ENCODE data around the gene DVL1. TPM values are rescaled to one million over a fixed set of nuclear protein-coding genes. Genes with fewer than 3 reads are reported as not detected.

Gene DVL1
- total RNA-seq, 3 donors from 2014 or later (not counting 1 experiment from before 2014, with no cell fraction given) = 33.8 to 41.9 (median 35.6) TPM

DNA sequence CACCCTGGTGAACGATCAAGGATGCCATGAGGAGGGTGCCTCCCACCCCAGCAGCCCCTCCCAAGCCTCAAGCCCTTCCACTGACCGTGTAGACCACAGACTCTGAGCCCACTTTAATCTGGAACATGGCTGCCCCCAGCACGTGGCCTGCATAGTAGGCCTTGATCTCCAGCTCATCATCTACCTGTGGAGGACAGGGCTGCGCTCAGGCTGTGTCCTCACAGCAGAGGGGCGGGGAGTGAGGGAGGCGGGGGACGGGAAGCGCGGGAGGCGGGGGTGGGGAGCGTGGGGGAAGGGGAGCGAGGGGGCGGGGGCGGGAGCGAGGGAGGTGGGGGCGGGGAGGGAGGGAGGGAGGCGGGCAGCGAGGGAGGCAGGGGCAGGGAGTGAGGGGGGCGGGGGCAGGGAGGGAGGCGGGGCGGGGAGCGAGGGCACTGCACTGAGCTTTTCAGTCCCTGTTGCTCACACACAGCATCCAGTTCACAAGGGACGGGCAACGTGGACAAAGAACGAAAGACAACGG is 33.7 kb downstream of the DVL1 start:
- no peaks in the 10 kb centered on the region for H3K9me3 ChIP-seq (ENCODE audit: control insufficient read depth, insufficient read depth, low read length)

DNA sequence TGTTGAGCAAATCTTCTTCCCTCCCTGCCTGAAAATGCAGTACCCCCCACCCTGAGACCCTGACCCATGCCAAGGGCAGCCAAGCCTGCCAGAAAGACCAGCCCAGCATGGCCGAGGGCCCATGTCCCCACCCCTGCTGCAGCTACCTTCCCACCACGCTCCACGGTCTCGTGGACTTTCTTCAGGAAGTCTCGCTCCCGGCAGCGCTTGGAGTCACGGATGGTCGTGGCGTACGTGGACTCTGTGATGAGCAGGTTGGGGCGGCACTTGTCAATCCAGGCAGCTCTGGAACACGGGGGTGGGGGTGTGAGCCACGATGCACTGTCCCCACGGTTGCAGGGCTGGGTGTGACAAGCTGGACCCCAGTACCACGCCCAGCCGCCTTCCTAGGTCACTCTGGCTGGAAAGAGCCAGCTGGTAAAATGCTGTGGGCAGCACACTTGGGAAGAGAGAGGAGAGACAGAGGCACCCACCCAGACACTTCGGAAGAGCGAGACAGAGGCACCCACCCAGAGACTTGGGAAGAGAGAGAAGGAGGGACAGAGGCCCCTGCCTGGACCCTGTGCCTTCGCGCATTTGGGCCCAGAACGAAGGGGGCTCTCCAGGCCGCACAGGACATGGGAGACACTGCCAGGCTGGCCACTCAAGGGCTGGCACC is 34.4 kb downstream of the DVL1 start:
- H3K27ac Mint-ChIP-seq = peak overlapping the region in 1 of 2 donors; percentile 58
- H3K4me3 ChIP-seq (ENCODE audit: low read length) = no peak overlapping the region
- no peaks in the 10 kb centered on the region for H3K9me3 Mint-ChIP-seq
- peaks cover 0 to 25% of the 10 kb centered on the region in 2 donors for H3K4me1 Mint-ChIP-seq
- H3K27me3 ChIP-seq (ENCODE audit: control insufficient read depth, insufficient read depth, low read length) = no peaks in the 10 kb centered on the region
- no peaks in the 10 kb centered on the region for H3K27me3 Mint-ChIP-seq (ENCODE audit: low read depth in 2 of 2)
- peaks cover 40% of the 10 kb centered on the region for H3K36me3 ChIP-seq (ENCODE audit: control insufficient read depth, insufficient read depth, low read length)
- WGBS (ENCODE audit: insufficient coverage) = 94% methylated on average over 23 of the region's 23 CpGs
- no peak overlapping the region for H3K27ac ChIP-seq (ENCODE audit: low read length)
- no peak overlapping the region for H3K4me3 Mint-ChIP-seq
- no peaks in the 10 kb centered on the region for H3K36me3 Mint-ChIP-seq
- intact Hi-C loops (cut with micrococcal nuclease) = no loop called here
- no peaks in the 10 kb centered on the region for H3K9me3 ChIP-seq (ENCODE audit: control insufficient read depth, insufficient read depth, low read length)
- no peak for DNase-seq
- no peak for ATAC-seq
- peaks cover 6% of the 10 kb centered on the region for H3K4me1 ChIP-seq (ENCODE audit: control insufficient read depth, insufficient read depth, low read length)
- TF ChIP-seq, protein P1, sequence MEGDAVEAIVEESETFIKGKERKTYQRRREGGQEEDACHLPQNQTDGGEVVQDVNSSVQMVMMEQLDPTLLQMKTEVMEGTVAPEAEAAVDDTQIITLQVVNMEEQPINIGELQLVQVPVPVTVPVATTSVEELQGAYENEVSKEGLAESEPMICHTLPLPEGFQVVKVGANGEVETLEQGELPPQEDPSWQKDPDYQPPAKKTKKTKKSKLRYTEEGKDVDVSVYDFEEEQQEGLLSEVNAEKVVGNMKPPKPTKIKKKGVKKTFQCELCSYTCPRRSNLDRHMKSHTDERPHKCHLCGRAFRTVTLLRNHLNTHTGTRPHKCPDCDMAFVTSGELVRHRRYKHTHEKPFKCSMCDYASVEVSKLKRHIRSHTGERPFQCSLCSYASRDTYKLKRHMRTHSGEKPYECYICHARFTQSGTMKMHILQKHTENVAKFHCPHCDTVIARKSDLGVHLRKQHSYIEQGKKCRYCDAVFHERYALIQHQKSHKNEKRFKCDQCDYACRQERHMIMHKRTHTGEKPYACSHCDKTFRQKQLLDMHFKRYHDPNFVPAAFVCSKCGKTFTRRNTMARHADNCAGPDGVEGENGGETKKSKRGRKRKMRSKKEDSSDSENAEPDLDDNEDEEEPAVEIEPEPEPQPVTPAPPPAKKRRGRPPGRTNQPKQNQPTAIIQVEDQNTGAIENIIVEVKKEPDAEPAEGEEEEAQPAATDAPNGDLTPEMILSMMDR (IDR thresholded peaks at IDR 0.05) = no peak

More for the DNA sequence above, 33.7 kb downstream of the DVL1 start:
- Histone ChIP-seq H3K27ac (ENCODE audit: low read length) (no peak overlapping the region), H3K27me3 (ENCODE audit: control insufficient read depth, insufficient read depth, low read length) (no peaks in the 10 kb centered on the region), H3K36me3 (ENCODE audit: control insufficient read depth, insufficient read depth, low read length) (peaks cover 41% of the 10 kb centered on the region), H3K4me1 (ENCODE audit: control insufficient read depth, insufficient read depth, low read length) (no peaks in the 10 kb centered on the region), H3K4me3 (ENCODE audit: low read length) (no peak overlapping the region)
- Mint-ChIP-seq H3K27me3 (ENCODE audit: low read depth in 2 of 2) (no peaks in the 10 kb centered on the region), H3K4me1 (peaks cover 0 to 30% of the 10 kb centered on the region in 2 donors), H3K4me3 (no peak overlapping the region), H3K9me3 (no peaks in the 10 kb centered on the region), H3K36me3 (no peaks in the 10 kb centered on the region), H3K27ac (peak overlapping the region in 1 of 2 donors; percentile 58)
- WGBS (ENCODE audit: insufficient coverage) = 93% methylated on average over 11 of the region's 26 CpGs
- ATAC-seq = peak in 1 of 3 donors; percentile 54
- no peak for DNase-seq
- intact Hi-C loops (cut with micrococcal nuclease) = no loop called here
- TF ChIP-seq, protein P1 (IDR thresholded peaks at IDR 0.05) = no peak

DNA sequence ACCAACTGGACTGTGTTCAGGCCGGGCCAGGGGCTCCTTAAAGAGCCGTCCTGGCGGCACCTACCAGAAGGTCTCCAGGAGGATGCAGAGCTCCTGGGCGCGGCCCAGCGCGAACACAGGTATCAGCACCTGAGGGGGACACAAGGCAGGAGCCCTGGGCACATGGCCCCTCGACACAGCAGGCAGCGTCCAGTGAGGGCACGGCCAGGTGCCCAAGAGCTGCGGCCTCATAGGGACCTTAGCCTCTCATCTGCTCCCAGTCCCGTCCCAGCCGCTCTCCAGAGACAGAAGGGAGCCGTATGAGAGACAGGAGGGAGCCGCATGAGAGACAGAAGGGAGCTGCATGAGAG is 35.0 kb downstream of the DVL1 start:
- no peaks in the 10 kb centered on the region for H3K27me3 ChIP-seq (ENCODE audit: control insufficient read depth, insufficient read depth, low read length)
- DNase-seq (no peak), ATAC-seq (no peak)
- H3K4me1 ChIP-seq (ENCODE audit: control insufficient read depth, insufficient read depth, low read length) = peaks cover 12% of the 10 kb centered on the region
- Mint-ChIP-seq H3K4me1 (peaks cover 0 to 22% of the 10 kb centered on the region in 2 donors), H3K27ac (no peak overlapping the region), H3K4me3 (no peak overlapping the region), H3K36me3 (no peaks in the 10 kb centered on the region), H3K9me3 (no peaks in the 10 kb centered on the region), H3K27me3 (ENCODE audit: low read depth in 2 of 2) (no peaks in the 10 kb centered on the region)
- TF ChIP-seq, protein P1 (IDR thresholded peaks at IDR 0.05) = no peak
- WGBS (ENCODE audit: insufficient coverage) = 99% methylated on average over 15 of the region's 15 CpGs
- intact Hi-C loops (cut with micrococcal nuclease) = no loop called here
- H3K36me3 ChIP-seq (ENCODE audit: control insufficient read depth, insufficient read depth, low read length) = peaks cover 39% of the 10 kb centered on the region
- H3K4me3 ChIP-seq (ENCODE audit: low read length) = no peak overlapping the region
- H3K27ac ChIP-seq (ENCODE audit: low read length) = no peak overlapping the region
- H3K9me3 ChIP-seq (ENCODE audit: control insufficient read depth, insufficient read depth, low read length) = no peaks in the 10 kb centered on the region

Data from natural killer cell (primary cell).